D721Med (cell line): Measurements from ENCODE around the gene CLMN.

Experiments used
- DNase-seq: peaks from one replicate; pipeline ENCODE4 v3.0.0; 2011; ENCODE audit warnings: low spot score; ENCODE audit not compliant: insufficient read length
- FAIRE-seq: peaks from 2 replicates; lab custom pipeline; 2011; peaks lifted over from hg19 to GRCh38; lab: Jason Lieb, UNC
- TF ChIP-seq, protein P1 (sequence below): IDR thresholded peaks from 2 replicates; pipeline ENCODE4 v1.5.1; 2012; ENCODE audit warnings: mild to moderate bottlenecking, control low read depth; ENCODE audit not compliant: insufficient read depth; ENCODE audit errors: missing control alignments

The CLMN gene

GRCh38 chr14:95157048-95157326 lies 162.7 kb downstream of the CLMN start:
- TF ChIP-seq, protein P1, sequence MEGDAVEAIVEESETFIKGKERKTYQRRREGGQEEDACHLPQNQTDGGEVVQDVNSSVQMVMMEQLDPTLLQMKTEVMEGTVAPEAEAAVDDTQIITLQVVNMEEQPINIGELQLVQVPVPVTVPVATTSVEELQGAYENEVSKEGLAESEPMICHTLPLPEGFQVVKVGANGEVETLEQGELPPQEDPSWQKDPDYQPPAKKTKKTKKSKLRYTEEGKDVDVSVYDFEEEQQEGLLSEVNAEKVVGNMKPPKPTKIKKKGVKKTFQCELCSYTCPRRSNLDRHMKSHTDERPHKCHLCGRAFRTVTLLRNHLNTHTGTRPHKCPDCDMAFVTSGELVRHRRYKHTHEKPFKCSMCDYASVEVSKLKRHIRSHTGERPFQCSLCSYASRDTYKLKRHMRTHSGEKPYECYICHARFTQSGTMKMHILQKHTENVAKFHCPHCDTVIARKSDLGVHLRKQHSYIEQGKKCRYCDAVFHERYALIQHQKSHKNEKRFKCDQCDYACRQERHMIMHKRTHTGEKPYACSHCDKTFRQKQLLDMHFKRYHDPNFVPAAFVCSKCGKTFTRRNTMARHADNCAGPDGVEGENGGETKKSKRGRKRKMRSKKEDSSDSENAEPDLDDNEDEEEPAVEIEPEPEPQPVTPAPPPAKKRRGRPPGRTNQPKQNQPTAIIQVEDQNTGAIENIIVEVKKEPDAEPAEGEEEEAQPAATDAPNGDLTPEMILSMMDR = no peak
- FAIRE-seq (no peak), DNase-seq (no peak)

- DNase-seq = no peak
- TF ChIP-seq, protein P1 = no peak
- no peak for FAIRE-seq
These were observed 163.3 kb downstream of the CLMN start for GRCh38 chr14:95156161-95157047.

DNA sequence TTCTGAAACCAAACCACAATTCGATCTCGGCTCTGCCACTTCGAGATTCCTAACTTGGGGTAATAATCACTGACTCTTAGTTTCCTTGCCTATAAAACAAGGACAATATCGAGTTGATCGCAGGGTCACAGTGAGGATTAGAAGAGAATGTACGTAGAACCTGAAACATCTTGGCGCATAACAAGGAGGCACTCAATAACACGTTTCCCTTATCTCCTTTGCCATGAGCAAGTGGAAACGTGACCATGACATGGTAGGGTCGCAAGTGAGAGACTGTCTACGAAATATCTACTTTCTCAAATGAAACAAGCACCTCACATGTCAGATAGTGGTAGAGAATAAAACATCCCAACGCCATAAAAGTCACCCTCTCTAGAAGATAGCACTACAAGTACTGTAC lies 164.7 kb downstream of the CLMN start:
- TF ChIP-seq, protein P1 = no peak
- FAIRE-seq = no peak
- DNase-seq = no peak

DNA sequence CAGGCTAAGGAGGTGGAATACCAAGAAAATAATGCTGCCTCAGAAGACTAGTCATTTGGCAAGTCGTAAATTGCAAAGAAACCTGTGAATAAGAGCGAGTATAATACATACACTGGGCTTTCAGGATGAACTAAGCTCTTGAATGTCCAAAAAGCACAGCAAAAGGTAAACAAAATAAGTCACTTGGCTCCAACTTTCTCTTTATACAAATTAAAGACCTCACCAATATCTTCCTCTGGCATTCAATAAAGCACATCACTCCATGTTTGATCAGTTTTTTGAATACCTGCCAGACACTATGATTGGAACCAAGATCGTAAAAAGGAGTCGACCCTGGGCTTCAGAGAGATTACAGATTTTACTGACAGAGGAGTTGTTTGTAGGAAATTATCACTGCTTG lies 165.8 kb downstream of the CLMN start:
- no peak for FAIRE-seq

GRCh38 chr14:95151561-95151960 lies 168.1 kb downstream of the CLMN start:
- TF ChIP-seq, protein P1 = no peak
- FAIRE-seq (no peak), DNase-seq (no peak)

More for the DNA sequence above, 165.8 kb downstream of the CLMN start:
- TF ChIP-seq, protein P1 = no peak
- no peak for DNase-seq

DNA sequence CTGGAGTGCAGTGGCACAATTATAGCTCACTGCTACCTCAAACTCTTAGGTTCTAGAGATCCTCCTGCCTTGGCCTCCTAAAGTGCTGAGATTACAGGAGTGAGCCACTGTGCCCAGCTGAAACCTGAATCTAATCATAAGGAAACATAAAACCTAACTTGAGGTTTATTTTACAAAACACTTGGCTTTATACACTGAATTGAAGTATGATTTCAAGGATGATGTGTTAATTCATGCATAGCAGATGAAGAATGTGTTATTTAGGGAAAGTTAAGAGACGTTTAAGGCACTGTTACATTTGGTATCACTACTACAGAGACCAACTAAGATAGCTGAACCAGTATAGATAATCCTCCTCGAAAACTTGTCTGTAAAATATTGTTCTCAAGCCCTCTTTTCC lies 168.8 kb downstream of the CLMN start:
- no peak for DNase-seq
- peak; percentile 55 for FAIRE-seq
- TF ChIP-seq, protein P1 = no peak

GRCh38 chr14:95149441-95149840 lies 170.3 kb downstream of the CLMN start:
- FAIRE-seq = no peak
- DNase-seq = no peak
- TF ChIP-seq, protein P1 = no peak
